DMS114 treated with DMSO at 0.1 percent for 48 hours (cell line): ENCODE results near the gene OVCA2.

Source experiments
- DNase-seq: peaks from one replicate; lab custom pipeline; 2025; ENCODE audit not compliant: unreplicated experiment; lab: John Stamatoyannopoulos, UW

The OVCA2 gene

DNA sequence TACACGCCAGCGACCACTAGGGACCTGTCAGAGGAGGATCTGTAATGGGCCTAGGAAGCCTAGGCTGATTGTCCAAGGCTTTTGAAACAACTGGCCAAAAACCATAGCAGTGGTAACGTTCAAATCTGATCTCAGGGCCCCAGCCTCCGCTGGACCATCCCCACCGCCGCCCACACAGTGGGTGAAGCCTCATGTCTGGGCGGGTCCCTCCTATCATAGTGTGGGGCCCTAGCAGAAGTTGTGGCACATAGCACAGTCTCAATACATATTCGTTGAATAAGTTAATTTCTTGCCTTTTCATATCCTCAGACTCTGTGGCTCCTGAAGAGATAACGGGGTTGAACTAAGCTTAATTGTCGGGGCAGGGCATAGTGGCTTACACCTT is 11.1 kb upstream of the OVCA2 start:
- no peak for DNase-seq

DNA sequence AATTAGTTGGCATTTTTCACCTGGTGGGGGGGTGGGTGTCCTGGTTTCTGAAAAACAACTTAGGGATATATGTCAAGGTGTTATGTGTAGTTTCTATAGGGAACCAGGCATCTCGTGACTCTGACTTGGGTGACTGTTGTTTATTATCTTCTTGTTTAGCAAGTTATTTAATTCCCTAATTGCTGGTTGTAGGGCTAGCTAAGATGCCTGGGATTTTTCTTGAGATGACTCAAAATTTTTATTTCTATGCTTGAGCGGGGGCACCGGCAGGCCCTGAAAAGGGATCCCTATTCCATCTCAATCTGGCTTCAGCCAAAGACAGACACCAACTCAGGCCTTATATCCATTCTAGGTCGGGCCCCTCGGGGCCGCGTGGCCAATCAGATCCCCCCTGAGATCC is 8.7 kb upstream of the OVCA2 start:
- DNase-seq = no peak

DNA sequence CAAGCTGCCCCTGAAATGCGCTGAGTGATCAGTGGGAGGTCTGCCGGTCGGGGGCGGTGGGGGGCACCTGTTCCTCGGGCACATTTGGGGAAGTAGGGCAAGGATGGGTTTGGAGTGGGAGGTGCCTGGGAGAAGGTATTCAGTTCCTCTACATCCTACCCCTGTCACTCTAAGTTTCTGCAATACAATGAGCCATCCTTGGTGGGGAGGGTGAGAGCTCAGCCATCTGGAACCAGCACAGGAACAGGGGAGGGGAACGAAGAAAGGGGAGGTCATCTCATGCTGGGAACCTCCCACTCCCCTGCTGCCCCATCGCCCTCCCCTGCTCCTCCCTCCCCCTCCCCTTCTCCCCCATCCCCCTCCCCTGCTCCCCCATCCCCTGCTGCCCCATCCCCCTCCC is 7.7 kb upstream of the OVCA2 start:
- DNase-seq = no peak

DNA sequence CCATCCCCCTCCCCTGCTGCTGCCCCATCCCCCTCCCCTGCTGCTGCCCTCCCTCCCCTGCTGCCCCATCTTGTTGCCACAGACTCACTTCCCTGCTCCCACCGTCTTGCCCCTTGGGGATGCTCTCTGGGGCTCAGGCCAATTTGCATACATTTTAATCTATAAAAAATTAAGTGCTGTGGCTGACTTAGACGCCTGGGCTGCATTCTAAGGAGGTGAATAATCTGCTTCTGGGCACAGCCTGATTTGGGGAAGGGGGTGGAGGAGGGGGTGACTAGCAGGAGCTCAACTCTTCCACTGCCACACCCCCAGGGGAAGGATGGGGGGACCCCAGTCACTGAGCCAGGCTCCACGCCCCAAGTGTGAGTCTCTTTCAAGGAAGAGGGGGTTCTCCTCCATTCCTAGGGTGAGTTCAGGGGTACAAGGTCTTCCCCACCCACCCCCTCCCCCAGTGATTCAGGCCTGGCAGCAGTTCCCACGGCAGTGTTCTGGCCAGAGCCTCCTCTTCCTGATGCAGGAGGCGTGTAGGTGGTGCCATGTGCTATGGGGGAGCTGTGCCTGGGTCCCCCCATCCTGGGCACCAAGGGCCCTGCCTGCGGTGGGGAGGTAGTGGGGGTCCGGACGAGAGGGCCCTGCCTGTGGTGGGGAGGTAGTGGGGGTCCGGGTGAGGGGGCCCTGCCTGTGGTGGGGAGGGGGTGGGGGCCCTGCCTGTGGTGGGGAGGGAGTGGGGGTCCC is 6.8 kb upstream of the OVCA2 start:
- no peak for DNase-seq

DNA sequence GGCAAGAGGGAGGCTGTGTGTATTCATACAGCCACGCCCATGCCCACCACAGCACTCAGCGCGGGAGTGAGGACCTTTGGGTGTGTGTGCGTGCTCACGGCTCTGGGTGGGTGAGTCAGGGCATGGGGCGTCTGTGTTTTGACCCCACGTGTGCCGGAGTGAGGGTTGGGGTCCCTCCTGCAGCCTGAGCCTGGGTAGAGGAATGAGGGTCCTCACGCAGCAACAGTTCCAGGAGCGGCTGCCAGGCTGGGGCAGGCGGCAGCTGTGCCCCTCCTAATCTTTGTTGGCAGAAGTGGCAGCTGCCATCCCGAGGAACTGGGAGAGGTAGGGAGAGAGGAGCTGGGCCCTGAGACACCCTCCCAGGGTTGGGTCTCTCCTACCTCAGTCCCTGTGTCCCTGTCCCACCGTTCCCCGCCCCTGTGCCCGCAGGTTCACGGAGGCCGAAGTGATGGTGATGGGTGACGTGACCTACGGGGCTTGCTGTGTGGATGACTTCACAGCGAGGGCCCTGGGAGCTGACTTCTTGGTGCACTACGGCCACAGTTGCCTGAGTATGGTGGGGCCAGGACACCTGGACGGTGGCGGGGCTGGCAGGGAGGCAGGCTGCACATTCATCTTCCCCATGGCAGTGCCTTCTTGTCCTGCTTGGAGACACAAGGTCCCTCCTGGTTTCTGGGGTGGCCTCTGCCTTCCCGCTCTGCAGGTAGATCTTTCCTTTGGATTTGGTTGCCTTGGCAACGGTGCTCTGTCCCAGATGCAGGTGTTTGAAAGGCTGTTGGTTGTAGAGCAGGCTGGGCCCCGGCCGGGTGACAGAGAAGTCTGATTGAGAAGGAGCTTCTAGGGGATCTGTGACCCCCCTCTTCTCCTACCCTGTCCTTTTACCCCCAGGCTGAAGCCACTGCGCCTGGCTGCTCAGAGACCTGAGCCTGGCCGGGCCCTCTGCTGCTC is 6.0 kb upstream of the OVCA2 start:
- no peak for DNase-seq

DNA sequence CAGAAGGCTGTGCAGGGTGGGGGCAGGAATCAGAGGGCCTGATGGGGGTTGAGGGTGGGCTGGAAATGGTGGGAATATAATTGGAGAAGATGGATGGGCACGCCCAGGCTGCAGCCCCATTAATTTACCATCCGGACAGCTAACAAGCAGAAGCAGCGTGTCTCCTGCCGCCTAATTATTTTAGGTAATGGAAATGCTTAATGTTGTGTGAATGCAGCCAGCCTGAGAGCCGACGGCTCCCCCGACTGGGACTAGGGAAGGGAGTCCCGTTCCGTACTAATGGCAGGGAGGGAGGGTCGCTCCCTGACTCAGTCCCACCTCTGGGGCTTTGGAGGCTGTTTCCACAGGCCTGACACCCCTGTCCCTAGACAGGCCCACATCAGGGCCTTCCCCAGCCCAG is 4.7 kb upstream of the OVCA2 start:
- DNase-seq = no peak

DNA sequence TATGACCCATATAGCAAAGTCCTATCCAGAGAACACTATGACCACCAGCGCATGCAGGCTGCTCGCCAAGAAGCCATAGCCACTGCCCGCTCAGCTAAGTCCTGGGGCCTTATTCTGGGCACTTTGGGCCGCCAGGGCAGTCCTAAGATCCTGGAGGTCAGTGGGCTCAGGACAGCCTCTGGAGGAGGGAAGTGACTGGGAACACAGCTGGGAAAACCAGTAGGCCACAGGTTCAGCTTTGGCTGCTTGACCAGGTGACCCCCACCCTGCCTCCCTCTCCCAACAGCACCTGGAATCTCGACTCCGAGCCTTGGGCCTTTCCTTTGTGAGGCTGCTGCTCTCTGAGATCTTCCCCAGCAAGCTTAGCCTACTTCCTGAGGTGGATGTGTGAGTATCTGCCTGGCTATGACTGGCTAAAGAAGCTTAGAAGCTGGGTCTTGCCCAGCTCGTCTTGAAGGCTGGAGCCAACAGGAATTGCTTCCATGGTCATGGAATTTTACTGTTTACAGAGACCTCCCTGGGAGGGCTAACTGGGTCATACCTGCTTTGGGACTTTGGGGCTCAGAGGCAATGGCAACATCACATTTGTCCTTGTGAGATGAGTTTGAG is 1.5 kb upstream of the OVCA2 start:
- no peak for DNase-seq

DNA sequence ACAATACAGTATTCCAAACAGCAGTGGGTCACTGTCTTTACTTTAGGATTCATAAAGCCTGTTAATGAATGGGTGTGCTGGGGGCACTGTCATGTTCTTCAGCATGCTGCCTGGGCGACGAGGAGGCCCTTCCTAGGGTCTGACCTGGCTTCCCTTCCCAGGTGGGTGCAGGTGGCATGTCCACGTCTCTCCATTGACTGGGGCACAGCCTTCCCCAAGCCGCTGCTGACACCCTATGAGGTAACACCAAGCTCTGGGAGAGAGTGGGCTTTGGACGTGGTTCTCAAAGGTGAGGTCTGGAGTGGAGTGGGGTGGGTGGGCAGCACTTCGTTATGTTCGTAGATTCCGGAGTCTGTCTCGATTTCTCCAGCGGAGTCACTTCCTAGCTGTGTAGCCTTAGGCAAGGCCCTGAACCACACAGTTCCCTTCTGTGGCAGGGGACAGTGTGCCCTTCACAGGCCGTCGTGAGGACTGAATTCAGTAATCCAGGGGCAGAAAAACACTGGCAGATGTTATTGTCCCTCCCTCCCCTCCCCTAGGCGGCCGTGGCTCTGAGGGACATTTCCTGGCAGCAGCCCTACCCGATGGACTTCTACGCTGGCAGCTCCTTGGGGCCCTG is 771 bp upstream of the OVCA2 start:
- no peak for DNase-seq

DNA sequence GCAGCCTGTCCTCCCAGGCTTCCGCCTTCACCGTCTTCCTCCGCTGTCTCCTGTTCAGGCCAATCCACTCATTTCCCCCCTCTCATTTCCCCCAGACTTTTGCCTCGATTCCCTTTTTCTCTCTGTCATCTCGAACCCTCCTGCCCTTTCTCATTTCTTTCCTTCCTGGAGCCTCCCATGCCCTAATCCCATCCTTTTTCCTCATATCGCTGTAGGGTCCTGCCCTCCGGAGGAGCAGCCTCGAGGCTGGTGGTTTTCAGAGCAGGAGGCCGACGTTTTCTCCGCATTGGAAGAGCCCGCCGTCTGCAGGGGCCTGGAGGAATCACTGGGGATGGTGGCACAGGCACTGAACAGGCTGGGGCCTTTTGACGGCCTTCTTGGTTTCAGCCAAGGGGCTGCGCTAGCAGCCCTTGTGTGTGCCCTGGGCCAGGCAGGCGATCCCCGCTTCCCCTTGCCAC is 597 bp downstream of the OVCA2 start:
- DNase-seq = no peak

DNA sequence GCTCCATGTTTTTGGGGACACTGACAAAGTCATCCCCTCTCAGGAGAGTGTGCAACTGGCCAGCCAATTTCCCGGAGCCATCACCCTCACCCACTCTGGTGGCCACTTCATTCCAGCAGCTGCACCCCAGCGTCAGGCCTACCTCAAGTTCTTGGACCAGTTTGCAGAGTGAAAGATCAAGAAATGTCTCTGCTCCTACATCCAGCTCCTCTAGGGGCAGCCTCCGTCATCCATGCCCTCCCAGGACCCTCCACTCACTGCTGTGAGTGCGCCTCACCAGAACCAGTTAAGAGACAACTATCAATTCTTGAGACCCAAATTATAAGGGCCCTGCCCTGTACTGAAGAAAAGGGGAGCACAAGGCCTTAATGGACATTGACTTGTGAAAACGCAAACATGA is 1.1 kb downstream of the OVCA2 start:
- DNase-seq = no peak

DNA sequence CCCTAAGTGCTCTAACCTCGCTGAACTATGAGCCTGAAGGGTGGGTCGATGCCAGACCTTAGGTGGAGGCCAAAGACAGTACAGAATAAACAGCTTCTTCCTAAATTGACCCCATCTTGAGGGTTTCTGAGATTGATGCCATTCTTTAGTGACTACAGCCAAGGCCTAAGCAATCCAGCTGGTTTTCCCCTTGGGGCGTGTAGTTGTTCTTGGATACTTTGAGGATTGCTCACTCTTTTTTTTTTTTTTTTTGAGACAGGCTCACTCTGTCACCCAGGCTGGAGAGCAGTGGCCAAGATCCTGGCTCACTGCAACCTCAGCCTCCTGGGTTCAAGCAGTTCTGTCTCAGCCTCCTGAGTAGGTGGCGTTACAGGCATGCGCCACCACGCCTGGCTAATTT is 2.0 kb downstream of the OVCA2 start:
- no peak for DNase-seq

DNA sequence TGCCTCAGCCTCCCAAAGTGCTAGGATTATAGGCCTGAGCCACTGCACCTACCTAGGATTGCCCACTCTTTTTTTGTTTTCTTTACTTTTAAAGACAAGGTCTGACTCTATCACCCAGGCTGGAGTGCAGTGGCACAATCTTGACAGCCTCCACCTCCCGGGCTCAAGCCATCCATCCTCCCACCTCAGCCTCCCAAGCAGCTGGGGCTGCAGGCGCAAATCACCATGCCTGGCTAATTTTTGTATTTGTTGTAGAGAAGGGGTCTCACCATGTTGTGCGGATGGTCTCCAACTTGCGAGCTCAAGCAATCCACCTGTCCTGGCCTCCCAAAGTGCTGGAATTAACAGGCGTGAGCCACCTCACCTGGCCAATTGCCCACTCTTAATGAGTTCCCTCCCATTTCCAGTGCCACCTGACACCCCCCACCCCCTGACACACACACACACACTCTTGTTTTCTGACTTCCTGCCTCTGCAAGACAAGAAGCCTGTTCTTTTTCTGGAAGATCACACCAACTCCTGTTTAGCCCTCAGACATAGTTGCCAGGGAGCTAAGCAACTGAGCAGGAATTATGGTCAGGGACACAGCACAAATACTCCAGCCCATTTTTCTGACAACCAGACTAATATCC is 2.6 kb downstream of the OVCA2 start:
- no peak for DNase-seq

DNA sequence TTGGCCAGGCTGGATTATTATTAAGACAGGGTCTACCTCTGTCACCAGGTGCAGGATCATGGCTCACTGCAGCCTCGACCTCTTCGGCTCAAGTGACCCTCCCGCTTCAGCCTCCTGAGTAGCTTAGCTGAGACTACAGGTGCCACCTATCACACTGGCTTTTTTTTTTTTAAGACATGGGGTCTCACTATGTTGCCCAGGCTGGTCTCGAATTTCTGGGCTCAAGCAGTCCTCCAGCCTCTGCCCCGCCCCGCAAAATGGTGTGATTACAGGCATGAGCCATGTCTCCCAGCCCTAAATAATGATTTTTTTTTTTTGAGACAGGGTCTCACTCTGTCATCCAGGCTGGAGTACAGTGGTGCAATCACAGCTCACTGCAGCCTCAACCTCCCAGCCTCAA is 5.8 kb downstream of the OVCA2 start:
- DNase-seq = no peak

DNA sequence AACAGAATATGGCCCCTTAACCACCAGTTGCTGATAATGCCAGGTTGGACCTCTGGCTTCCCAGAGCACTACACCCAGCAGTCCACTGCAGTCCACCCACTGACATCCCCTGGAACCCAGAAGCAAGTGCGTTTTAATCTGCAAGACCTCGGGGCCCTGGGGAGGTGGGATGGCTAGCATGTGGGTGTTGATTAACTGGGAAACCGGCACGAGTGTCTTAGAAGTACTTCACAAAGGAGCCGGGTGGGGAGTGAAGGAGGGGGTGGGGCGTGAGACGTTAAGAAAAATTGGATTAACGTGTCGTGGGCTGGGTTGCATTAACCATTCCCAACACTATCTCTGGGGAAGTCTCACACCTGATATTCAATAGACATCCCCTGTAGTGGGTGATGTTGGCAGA is 7.0 kb downstream of the OVCA2 start:
- DNase-seq = no peak

DNA sequence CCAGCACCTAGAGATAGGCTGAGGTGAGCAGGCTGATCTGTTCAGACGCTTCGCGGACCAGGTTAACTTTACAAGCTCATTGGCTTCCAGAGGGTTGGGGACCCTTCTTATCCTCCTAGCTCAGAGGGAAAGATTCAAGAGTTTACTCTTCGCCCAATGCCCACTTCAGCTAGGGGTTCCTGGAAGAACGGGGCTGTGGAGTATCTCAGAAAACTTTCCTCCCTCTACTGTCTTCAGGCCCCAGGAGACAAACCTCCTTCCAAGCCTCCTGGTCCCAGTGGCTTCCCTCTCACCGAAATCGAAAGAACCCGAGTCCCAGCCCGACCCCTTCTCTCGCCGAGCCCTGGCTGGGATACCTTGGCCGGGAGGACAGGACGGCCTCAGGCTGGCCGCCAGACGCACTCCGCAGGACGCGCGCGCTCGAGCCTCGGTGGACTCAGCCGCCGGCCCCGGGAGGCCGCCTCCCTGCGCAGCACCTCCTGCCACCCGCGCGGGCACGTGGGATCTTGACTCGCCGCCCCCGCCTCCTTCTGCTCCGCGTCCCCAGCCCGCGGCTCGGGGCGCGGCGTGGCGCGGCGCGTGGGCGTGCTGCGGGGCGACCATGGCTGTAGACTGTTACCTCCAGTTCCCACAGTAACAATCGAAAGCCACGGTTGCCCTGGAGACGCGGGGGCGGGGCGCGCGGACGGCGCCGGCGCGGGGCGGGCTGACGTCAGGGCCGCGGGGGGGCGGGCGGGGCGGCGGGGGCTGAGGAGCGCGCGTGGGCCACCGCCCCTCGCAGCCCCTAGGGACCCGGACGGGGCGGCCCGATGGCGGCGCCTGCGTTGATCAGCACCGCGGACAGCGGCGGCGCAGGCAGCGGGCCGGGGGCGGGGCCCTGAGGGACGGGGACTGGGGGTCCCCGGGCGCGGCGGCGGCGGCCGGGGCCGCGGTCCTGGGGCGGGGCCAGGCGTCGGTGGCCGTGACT is 7.8 kb downstream of the OVCA2 start:
- DNase-seq = peak; percentile 13

DNA sequence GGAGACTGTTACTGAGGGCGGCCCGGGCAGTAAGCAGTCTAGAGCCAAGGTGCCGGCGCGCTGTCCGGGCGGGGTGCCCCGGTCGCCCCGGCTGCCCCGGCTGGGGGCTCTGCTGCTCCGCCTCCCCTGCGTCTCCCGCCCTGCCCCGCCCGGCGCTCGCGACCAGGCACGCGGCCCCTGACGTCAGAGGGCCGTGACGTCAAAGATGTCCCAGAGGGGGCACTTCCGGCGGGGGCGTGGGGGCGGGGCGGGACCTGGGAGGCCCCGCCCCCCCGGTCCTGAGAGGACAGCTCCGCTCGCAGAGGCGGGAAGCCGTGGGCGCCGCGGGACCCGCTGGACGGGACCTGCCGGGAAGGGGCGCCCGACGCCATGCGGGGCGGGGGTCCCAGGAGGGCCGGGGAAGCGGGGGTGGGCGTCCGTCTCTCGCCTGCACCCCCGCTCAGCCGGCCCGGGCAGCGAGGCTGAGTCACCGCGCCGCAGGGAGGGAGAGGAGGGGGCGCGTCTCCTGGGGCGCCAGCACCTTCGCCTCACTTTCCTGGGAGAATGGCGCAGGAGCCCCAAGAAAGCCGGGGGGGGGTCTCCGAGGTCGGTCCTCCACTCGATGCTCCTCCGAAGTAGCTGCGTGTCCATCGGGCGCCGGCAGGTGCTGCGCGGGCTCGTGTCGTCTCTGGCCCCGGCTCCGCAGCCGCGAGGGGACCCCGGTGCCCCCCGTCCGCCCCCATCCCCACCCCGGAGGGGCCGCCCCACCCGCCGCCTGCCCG is 8.7 kb downstream of the OVCA2 start:
- no peak for DNase-seq

DNA sequence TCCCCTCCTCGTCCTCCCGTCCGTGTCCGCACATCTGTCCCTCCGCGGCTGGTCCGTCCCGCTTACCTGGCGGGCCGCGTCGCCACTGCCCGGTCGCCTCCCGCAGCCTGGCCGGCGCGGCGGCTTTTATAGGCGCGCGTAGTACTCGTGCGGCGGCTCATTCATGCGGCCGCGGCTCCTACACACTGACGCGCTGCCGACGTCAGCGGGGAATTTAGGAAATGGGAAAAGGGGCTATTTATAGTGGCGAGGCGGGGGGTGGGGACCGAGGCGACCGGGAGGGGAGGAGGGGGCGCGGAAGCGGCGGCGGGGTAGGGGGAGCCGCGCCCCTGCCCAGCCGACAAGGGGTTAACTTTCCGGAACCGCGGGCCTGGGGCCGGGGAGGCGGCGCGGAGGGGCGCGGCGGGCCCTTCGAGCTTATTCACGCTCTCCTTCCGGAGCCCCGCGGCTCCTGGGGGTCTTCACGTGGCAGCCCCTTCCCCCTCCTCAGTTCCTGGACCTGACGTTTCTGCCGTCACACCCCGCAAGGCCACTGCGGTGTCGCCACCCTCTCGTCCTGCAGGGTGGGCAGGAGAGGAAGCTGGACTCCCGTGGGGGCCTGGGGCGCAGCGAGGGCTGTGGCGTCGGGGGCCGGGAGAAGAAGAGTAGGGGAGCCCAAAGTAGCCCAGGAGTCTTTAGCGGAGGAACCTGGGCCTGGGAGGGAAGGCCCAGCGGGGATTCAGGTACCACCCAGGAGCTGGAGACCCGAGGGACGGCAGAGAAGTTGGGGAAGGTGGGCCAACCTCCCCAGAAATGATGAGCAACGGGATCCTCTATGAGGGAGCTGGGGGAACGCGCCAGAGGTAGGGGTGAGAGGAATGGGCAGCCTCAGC is 9.5 kb downstream of the OVCA2 start:
- no peak for DNase-seq

DNA sequence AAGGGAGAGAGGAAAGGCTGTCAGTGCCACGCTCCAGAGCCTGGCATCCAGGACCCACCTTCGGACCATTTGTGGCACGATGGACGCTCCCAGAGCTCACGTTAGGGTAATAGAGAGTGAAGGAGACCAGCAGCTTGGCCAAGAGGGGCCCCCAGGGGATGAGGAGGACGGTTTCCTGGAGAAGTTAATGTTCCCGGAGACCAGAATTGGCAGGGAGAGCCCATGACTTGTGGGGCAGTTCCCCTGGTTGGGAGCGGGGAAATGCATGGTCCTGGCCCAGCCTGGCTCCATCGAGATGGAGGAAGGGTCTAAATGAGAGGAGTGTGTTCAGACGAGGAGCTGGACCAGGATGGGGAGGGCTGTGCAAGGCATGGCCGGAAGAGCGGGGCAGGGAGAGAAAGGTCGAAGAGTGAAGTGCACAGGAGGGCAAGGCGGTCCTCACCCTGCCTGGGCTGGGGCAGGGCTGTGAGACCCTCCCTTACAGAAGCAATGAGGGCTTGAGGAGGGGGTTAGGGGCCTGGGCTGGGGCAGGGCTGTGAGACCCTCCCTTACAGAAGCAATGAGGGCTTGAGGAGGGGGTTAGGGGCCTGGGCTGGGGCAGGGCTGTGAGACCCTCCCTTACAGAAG is 10.2 kb downstream of the OVCA2 start:
- no peak for DNase-seq
